Measurements from ENCODE around the gene RBL2.

Gene RBL2

GRCh38 chr16:53501216-53501859, 67.1 kb downstream of the RBL2 start:
- in situ Hi-C loops (cut with HindIII; ENCODE audit: low pct_unique_long_range_greater_than_20kb, low sequenced_read_pairs): no loop called here
- peak in 1 of 2 experiments; percentile 19 for DNase-seq (ENCODE audit: low read depth in 1 of 2, low spot score in 1 of 2)

DNA sequence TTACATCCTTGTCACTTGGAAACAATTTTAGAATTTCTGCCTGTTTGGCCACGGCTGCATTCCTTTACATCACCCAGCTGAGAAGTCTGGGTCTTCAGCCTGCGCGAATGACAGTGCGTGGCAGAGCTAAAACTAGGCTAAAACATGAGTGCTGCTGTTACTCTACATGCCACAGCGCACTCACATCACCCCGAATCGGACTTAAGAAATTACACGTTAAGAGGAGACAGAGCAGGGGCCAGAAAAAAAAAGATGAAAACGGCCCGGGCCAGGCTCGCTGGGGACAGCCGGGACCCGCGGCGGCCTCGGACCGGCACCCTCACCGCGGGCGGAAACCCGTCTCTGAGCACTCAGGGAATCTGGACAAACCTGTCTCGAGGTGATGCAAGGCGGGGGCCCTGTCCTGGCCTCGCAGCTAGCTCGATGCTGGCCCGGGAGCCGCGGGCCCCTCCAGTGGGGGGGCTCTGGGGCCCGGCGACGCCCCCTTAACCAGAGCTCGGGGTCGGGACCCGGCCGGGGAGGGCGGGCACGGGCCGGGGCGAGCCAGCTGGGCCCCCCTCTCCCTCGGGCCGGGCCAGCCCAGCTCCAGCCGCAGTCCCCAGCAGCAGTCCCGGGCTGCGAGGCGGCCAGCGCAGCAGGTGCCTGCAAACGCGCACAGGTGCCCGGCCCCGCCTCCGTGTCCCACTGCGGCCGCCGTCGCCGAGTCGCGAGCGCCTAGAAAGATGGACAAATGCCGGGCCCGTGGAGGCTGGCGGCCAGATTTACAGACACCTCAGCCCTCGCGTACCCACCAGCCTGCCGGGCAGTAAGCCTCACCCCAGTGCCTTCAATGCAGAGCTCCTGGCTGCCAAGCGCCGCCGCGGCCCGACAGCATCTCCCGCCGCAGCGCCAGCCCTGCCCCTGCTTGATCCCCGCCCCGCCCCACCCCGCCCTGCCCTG, 68.3 kb downstream of the RBL2 start, which contains the start of gene AKTIP:
Gene AKTIP, minus strand, starts transcription at position 879 of the 939 bp plus-strand sequence. CDS start 2,950 bp downstream, outside the sequence.
- TF ChIP-seq JUND (IDR thresholded peaks at IDR 0.05; ENCODE audit: low read depth): no peak
- in situ Hi-C loops (cut with HindIII; ENCODE audit: low pct_unique_long_range_greater_than_20kb, low sequenced_read_pairs): no loop called here
- DNase-seq (ENCODE audit: low read depth in 1 of 2, low spot score in 1 of 2): peak in 1 of 2 experiments; percentile 84

More at GRCh38 chr16:53501216-53501859, 67.1 kb downstream of the RBL2 start:
- TF ChIP-seq JUND (IDR thresholded peaks at IDR 0.05; ENCODE audit: low read depth): no peak

- in situ Hi-C loops (cut with HindIII; ENCODE audit: low pct_unique_long_range_greater_than_20kb, low sequenced_read_pairs): no loop called here
- DNase-seq (ENCODE audit: low read depth in 1 of 2, low spot score in 1 of 2): peak; percentile 82 to 100
- no peak for TF ChIP-seq JUND (IDR thresholded peaks at IDR 0.05; ENCODE audit: low read depth)
Measured at GRCh38 chr16:53503270-53503923, 69.1 kb downstream of the RBL2 start.

- TF ChIP-seq JUND (IDR thresholded peaks at IDR 0.05; ENCODE audit: low read depth): no peak
- DNase-seq (ENCODE audit: low read depth in 1 of 2, low spot score in 1 of 2): peak in 1 of 2 experiments; percentile 20
- in situ Hi-C loops (cut with HindIII; ENCODE audit: low pct_unique_long_range_greater_than_20kb, low sequenced_read_pairs): no loop called here
Measured at GRCh38 chr16:53503991-53504663, 69.9 kb downstream of the RBL2 start.

GRCh38 chr16:53504665-53505064, 70.4 kb downstream of the RBL2 start:
- in situ Hi-C loops (cut with HindIII; ENCODE audit: low pct_unique_long_range_greater_than_20kb, low sequenced_read_pairs): no loop called here
- no peak for TF ChIP-seq JUND (IDR thresholded peaks at IDR 0.05; ENCODE audit: low read depth)
- no peak for DNase-seq (ENCODE audit: low read depth in 1 of 2, low spot score in 1 of 2)

- TF ChIP-seq JUND (IDR thresholded peaks at IDR 0.05; ENCODE audit: low read depth): no peak
- no peak for DNase-seq (ENCODE audit: low read depth in 1 of 2, low spot score in 1 of 2)
- in situ Hi-C loops (cut with HindIII; ENCODE audit: low pct_unique_long_range_greater_than_20kb, low sequenced_read_pairs): no loop called here
Measured at GRCh38 chr16:53506254-53506653, 72.0 kb downstream of the RBL2 start.

DNA sequence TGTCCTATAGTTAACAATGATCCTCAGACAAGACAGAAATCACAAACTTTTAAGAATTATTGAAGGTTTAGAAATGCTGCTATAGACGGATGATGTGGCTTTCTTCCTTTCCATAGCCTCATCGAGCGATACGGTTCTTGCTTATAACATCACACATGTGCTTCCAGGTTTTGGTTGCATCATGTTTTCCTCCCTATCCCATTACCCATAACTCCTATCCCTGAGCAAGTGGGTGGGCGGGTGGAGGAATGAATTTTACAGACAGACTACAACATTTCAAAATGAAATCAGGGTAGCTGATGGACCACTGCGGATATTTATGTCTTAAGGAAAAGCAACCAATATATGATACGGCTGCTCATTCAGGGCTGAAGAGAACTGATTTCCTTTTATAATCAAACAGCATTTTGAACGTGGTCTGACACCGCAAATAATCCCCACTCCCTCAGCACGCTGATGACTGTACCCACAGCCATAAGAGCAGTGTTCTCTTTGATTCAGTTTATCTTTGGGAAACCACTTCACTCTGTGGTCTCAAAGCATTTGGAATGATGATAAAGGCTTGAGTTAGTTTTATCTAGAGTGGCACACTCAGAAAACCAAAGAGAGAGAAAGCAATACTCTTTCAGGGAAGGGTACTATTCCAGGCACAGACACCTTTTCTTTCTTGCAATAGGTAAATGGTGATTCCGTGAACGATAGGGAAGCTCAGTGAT, 73.4 kb downstream of the RBL2 start:
- DNase-seq (ENCODE audit: low read depth in 1 of 2, low spot score in 1 of 2): no peak
- in situ Hi-C loops (cut with HindIII; ENCODE audit: low pct_unique_long_range_greater_than_20kb, low sequenced_read_pairs): no loop called here
- TF ChIP-seq JUND (IDR thresholded peaks at IDR 0.05; ENCODE audit: low read depth): no peak

GRCh38 chr16:53509906-53510703, 75.8 kb downstream of the RBL2 start:
- in situ Hi-C loops (cut with HindIII; ENCODE audit: low pct_unique_long_range_greater_than_20kb, low sequenced_read_pairs): no loop called here
- DNase-seq (ENCODE audit: low read depth in 1 of 2, low spot score in 1 of 2): peak; percentile 21 to 70
- no peak for TF ChIP-seq JUND (IDR thresholded peaks at IDR 0.05; ENCODE audit: low read depth)

GRCh38 chr16:53510704-53511070, 76.4 kb downstream of the RBL2 start:
- no peak for DNase-seq (ENCODE audit: low read depth in 1 of 2, low spot score in 1 of 2)
- no peak for TF ChIP-seq JUND (IDR thresholded peaks at IDR 0.05; ENCODE audit: low read depth)
- in situ Hi-C loops (cut with HindIII; ENCODE audit: low pct_unique_long_range_greater_than_20kb, low sequenced_read_pairs): no loop called here

DNA sequence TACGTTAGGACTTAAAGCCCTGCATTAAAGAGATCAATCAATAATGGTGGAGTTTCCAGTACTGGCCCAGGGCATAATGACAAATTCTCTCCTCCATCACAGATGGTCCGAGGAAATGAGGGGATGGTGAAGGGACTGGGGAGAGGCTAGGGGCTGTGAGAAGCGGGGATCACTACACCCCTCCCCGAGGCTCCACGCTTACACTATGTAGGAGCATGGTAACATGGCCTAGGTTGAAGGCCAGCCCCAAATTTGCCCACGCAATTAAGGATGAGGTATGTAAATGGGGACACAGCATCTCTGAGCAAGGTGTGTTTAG, 76.8 kb downstream of the RBL2 start:
- no peak for TF ChIP-seq JUND (IDR thresholded peaks at IDR 0.05; ENCODE audit: low read depth)
- in situ Hi-C loops (cut with HindIII; ENCODE audit: low pct_unique_long_range_greater_than_20kb, low sequenced_read_pairs): no loop called here
- DNase-seq (ENCODE audit: low read depth in 1 of 2, low spot score in 1 of 2): no peak

Data from T47D (cell line).